ENCODE results near the gene TBC1D8. TPM values are rescaled to one million over a fixed set of nuclear protein-coding genes. Genes with fewer than 3 reads are reported as not detected.

TBC1D8 gene
- total and polyA plus RNA-seq, 2 of the 13 experiments (the other 11 are each of a cell fraction or from before 2014, with no cell fraction given) = 45.1 to 95.4 TPM

- TF ChIP-seq KLF15 (CRISPR knock-in tag; IDR thresholded peaks at IDR 0.05; ENCODE audit: borderline replicate concordance) = peak; percentile 36; the same call in 1 of the 2 replicates
- no peak for TF ChIP-seq THAP8 (CRISPR knock-in tag; IDR thresholded peaks at IDR 0.05; ENCODE audit: borderline replicate concordance)
- TF ChIP-seq ZZZ3 (CRISPR knock-in tag; IDR thresholded peaks at IDR 0.05; ENCODE audit: borderline replicate concordance) = no peak
- TF ChIP-seq, protein P1, sequence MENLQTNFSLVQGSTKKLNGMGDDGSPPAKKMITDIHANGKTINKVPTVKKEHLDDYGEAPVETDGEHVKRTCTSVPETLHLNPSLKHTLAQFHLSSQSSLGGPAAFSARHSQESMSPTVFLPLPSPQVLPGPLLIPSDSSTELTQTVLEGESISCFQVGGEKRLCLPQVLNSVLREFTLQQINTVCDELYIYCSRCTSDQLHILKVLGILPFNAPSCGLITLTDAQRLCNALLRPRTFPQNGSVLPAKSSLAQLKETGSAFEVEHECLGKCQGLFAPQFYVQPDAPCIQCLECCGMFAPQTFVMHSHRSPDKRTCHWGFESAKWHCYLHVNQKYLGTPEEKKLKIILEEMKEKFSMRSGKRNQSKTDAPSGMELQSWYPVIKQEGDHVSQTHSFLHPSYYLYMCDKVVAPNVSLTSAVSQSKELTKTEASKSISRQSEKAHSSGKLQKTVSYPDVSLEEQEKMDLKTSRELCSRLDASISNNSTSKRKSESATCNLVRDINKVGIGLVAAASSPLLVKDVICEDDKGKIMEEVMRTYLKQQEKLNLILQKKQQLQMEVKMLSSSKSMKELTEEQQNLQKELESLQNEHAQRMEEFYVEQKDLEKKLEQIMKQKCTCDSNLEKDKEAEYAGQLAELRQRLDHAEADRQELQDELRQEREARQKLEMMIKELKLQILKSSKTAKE (CRISPR knock-in tag; IDR thresholded peaks at IDR 0.05; ENCODE audit: borderline replicate concordance) = peak; percentile 96
- peak; percentile 98 for TF ChIP-seq GFI1 (CRISPR knock-in tag; IDR thresholded peaks at IDR 0.05; ENCODE audit: borderline replicate concordance)
- no peak; the same call in 1 of the 2 replicates for TF ChIP-seq ZKSCAN1 (IDR thresholded peaks at IDR 0.05; ENCODE audit: low read length)
- TF ChIP-seq, protein P2, sequence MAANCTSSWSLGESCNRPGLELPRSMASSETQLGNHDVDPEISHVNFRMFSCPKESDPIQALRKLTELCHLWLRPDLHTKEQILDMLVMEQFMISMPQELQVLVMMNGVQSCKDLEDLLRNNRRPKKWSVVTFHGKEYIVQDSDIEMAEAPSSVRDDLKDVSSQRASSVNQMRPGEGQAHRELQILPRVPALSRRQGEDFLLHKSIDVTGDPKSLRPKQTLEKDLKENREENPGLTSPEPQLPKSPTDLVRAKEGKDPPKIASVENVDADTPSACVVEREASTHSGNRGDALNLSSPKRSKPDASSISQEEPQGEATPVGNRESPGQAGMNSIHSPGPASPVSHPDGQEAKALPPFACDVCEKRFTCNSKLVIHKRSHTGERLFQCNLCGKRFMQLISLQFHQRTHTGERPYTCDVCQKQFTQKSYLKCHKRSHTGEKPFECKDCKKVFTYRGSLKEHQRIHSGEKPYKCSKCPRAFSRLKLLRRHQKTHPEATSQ (CRISPR knock-in tag; IDR thresholded peaks at IDR 0.05; ENCODE audit: borderline replicate concordance) = peak; percentile 97; the same call in 1 of the 2 replicates
- no peak for TF ChIP-seq CBX2 (IDR thresholded peaks at IDR 0.05; ENCODE audit: low read depth, low read length)
- TF ChIP-seq CBX2 (CRISPR knock-in tag; IDR thresholded peaks at IDR 0.05; ENCODE audit: low read depth) = no peak
- no peak for TF ChIP-seq ZXDC (CRISPR knock-in tag; IDR thresholded peaks at IDR 0.05)
- TF ChIP-seq JUNB (CRISPR knock-in tag; IDR thresholded peaks at IDR 0.05; ENCODE audit: borderline replicate concordance) = peak; percentile 89; the same call in 1 of the 2 replicates
- TF ChIP-seq, protein P3, sequence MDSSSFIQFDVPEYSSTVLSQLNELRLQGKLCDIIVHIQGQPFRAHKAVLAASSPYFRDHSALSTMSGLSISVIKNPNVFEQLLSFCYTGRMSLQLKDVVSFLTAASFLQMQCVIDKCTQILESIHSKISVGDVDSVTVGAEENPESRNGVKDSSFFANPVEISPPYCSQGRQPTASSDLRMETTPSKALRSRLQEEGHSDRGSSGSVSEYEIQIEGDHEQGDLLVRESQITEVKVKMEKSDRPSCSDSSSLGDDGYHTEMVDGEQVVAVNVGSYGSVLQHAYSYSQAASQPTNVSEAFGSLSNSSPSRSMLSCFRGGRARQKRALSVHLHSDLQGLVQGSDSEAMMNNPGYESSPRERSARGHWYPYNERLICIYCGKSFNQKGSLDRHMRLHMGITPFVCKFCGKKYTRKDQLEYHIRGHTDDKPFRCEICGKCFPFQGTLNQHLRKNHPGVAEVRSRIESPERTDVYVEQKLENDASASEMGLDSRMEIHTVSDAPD (CRISPR knock-in tag; IDR thresholded peaks at IDR 0.05) = peak; percentile 100
- TF ChIP-seq, protein P4, sequence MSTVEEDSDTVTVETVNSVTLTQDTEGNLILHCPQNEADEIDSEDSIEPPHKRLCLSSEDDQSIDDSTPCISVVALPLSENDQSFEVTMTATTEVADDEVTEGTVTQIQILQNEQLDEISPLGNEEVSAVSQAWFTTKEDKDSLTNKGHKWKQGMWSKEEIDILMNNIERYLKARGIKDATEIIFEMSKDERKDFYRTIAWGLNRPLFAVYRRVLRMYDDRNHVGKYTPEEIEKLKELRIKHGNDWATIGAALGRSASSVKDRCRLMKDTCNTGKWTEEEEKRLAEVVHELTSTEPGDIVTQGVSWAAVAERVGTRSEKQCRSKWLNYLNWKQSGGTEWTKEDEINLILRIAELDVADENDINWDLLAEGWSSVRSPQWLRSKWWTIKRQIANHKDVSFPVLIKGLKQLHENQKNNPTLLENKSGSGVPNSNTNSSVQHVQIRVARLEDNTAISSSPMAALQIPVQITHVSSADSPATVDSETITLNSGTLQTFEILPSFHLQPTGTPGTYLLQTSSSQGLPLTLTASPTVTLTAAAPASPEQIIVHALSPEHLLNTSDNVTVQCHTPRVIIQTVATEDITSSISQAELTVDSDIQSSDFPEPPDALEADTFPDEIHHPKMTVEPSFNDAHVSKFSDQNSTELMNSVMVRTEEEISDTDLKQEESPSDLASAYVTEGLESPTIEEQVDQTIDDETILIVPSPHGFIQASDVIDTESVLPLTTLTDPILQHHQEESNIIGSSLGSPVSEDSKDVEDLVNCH (CRISPR knock-in tag; IDR thresholded peaks at IDR 0.05) = no peak
- peak; percentile 83 for TF ChIP-seq TCF7 (IDR thresholded peaks at IDR 0.05; ENCODE audit: low read depth)
- TF ChIP-seq GTF2F1 (IDR thresholded peaks at IDR 0.05; ENCODE audit: low read length) = no peak
- no peak for TF ChIP-seq CBX5 (CRISPR knock-in tag; IDR thresholded peaks at IDR 0.05; ENCODE audit: borderline replicate concordance)
- TF ChIP-seq ZNF121 (CRISPR knock-in tag; IDR thresholded peaks at IDR 0.05) = peak; percentile 91; the same call in 1 of the 2 replicates
- no peak for TF ChIP-seq SIN3B (IDR thresholded peaks at IDR 0.05; ENCODE audit: low read length)
These were observed 34.2 kb downstream of the TBC1D8 start (continued) for GRCh38 chr2:101116841-101117552.

All from HepG2 (cell line).